ENCODE data around the gene ATF2. TPM values are rescaled to one million over a fixed set of nuclear protein-coding genes. Genes with fewer than 3 reads are reported as not detected.

ATF2 gene, protein sequence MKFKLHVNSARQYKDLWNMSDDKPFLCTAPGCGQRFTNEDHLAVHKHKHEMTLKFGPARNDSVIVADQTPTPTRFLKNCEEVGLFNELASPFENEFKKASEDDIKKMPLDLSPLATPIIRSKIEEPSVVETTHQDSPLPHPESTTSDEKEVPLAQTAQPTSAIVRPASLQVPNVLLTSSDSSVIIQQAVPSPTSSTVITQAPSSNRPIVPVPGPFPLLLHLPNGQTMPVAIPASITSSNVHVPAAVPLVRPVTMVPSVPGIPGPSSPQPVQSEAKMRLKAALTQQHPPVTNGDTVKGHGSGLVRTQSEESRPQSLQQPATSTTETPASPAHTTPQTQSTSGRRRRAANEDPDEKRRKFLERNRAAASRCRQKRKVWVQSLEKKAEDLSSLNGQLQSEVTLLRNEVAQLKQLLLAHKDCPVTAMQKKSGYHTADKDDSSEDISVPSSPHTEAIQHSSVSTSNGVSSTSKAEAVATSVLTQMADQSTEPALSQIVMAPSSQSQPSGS
- total RNA-seq, result 51.5 TPM
- long read RNA-seq, full-length matches to known transcripts, result 9 of 20 reads
- long read RNA-seq, partial matches to known transcripts, result 4 of 20 reads
- long read RNA-seq, other reads (novel, unspliced or antisense), result 7 of 20 reads

DNA sequence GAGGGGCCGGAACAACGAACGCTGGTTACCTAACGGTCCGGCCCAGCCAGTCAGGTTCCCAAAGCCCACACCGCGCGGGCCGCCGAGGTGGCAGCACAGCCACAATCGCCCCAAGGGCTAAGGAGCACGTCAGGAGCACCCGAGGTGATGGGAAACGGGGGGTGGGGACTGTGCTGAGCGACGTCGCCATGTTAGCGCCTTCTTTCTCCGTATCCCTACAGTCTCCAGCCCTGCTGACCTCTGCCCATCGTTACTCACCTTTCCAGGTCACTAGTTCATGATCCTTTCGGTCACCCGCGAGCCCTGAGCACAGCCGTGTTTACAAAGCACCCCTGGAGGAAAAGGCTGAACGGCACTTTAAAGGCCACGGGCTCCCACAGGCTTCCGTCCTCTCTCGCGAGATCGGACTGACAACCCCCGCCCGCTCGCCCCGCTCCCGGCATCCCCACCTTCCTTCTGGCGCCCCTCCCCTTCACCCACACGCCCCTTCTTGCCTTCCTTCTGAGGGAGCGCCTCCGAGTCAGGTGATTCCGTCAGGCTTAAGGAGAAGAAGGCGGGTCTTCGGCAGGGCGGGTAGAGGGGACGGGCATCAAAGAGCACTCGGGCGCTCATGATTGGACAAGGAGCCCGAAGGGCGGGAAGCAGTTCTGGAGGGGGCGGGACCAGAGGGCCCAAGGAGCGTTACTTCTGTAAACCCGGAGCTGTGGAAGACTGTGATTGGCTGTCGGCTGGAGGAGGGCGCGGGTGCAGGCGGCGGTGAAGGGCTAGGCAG, at the start of gene ATF2:
Gene ATF2, minus strand, starts transcription at position 412 of the 772 bp plus-strand sequence. CDS start 31,760 bp downstream, outside the sequence.
- DNase-seq (ENCODE audit: low spot score), result peak; percentile 97

DNA sequence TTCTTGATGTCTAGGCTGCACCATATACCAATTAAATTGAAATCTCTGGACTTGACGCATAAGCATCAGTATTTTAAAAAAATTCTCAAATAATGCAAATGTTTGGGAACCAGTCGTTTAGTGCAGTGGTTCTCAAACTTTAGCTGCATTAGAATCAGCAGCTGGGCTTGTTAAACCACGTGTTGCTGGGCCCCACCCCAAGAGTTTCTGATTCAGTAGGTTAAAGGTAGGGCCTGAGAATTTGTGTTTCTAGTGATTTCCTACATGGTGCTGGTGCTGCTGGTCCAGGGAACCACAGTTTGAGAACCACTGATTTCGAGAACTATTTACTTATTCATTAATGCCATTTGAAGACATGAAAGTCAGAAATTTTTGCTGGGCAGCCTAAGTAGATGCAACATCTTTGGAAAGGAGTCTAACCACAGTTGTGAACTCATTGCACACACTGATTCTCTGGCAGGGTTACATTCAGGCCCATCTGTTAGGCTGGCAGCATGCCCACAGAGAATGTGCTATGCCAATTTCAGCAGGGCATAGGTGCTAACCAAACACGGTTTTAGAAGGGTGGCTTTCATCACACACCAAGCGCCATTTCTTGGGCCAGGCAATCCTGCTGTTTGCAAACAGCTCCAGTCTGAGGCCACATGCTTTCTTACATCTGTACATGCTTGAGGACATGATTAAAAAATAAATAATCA, 39.9 kb upstream of the ATF2 start:
- DNase-seq (ENCODE audit: low spot score), result no peak

DNA sequence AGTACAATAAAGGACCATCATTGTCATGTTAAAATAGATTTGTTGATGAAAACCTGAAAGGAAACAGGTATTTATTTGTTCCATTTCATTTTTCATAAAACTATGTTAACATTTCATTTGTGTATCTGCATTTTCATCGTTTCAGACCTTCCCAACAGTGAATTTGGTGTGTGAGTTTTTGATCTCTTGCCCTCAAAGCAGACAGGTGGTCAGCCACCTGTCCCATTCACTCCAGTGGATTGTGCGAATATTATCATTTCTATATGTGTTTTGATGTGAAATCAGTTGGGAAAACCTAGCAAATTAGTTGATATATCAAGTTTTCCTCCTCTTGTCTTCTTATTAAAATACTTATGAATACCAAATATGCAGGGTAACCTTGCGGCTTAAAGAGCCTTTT, 38.9 kb upstream of the ATF2 start:
- no peak for DNase-seq (ENCODE audit: low spot score)

DNA sequence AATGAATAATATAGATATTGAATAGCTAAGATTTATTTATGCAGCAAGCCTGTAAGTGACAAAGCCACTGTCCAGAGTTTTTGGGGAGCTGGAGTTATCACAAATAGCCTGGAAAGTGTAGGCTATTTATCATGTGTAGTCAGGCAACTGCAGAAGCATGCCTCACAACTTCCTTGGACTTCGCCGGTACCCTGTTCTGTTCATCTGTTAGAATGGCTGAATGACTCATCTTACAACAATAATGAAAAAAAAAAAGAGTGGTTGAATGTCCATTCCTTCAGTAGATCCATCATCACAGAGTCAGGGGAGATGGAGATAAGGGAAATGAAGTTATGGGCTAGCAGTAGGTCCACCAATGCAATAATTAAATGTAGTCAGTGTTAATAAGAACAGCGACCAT, 37.5 kb upstream of the ATF2 start:
- DNase-seq (ENCODE audit: low spot score), result no peak

DNA sequence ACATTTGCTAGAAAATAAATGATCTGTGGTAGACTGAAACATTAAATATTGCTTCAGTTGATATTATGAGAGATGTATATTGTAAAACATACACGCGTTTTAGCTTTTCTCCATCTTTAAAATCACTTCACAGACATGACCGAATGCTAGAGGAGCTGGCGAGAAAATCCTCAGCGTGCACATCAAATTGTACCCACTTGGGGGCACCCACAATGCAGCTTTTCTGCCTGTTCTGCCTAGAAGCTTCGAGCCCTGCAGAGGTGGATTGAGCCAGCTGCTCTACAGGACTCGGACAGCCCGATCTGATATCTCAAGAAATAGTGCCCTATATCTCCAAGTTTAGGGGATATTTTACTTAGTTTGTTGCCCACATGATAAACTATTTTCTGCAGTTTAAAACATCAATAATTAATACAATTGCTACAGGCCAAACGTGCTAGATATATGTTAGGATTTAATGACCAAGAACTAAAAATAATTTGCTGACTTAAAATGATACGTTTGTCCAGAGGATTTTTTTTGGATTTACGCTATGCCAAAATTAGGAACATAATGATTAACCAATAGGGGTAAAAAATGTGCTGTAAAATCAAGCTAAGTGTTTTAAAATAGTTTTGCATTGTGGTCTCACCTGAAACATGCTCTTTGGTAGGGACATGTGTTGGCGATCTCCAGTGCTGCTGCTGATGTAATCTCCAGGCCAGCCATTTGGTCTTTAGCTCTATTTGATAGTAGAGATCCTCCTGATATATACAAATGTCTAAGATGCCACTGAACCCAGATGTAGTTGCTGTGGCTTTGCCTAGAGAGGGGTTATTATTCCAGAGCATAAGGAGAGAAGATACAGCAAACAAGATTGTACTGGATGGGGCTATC, 35.9 kb upstream of the ATF2 start:
- DNase-seq (ENCODE audit: low spot score), result no peak

DNA sequence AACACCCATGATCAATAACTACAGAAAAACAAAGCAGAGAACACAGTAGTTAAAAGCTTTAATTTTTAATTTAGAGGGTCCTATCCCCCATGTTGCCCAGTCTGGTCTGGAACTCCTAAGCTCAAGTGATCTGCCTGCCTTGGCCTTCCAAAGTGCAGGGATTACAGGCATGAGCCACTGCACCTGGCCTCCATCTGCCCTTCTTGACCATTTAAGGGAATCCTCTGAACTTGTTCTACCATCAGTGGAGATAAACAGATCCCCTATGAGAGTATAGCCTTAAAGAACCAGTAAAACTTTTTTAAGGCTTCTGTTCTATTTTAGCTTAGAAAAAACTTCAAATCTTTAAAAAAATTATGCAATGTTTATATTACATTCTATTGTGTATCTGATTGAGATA, 27.0 kb upstream of the ATF2 start:
- no peak for DNase-seq (ENCODE audit: low spot score)

DNA sequence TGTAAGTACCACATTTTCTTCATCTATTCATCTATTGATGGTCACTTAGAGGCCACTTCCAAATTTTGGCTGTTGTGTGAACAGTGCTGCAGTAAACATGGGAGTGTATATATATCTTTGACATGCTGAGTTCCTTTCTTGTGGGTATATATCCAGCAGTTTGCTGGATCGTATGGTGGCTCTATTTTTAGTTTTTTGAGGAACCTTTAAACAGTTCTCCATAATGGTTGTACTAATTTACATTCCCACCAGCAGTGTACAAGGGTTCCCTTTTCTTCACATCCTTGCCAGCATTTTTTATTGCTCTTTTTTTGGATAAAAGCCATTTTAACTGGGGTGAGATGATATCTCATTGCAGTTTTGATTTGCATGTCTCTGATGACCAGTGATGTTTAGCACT, 20.8 kb upstream of the ATF2 start:
- DNase-seq (ENCODE audit: low spot score), result no peak

DNA sequence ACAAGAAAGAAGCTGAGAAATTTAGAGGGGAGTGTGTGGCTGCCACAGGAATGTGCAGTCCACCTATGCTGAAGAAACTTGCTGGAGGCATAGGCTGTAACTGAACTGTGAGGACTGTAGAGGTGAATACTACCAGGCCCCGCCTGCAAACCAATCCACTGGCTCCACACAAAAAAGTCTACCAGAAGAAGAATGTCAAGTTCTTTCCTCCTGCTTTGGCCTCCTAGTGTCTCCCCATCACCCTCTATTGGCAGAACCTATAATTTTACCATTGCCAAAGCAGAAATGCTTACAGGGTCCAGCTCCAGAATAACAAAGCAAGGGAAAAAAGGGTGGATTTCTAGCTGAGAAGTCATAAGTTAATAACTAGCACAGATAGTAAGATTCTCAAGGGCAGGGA, 19.4 kb upstream of the ATF2 start:
- DNase-seq (ENCODE audit: low spot score), result no peak

DNA sequence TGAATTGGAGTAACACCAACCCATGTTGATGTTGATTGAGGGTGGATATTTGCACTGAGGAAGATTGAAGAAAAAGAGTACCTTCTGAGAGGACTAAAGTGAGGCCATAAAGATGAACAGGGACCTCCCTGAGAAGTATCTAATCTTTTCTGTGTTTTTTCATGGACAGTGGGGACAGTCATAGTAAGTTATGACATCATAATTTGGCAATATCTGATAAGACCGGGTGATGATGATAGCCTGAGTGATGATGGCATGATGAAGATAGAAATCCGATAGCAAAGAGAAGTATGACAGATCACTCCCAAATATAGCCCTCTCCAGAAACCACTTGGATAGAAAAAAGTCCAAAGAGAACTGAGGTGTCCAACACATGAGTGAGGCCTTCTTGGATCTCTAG, 15.7 kb upstream of the ATF2 start:
- no peak for DNase-seq (ENCODE audit: low spot score)

DNA sequence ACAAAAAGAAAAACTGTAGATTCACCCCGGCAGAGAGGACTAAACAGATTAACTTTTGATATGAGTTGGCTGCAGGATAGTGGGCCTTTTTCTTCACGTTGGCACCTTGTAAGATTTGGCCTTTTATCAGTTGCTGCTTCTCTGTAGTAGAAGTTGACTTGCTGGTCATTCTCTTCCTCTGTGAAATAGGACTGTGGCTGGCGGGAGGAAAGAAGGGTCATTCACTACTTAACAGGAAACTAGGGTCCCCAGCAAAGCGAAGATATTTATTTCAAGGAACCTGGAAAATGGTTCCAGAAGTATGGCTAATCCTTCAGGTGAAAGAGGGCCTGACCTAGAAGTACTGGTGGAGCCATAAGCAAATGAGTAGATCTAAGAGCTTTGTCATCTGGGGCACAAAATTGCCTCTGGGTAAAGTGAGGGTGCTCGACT, 13.9 kb upstream of the ATF2 start:
- DNase-seq (ENCODE audit: low spot score), result no peak

DNA sequence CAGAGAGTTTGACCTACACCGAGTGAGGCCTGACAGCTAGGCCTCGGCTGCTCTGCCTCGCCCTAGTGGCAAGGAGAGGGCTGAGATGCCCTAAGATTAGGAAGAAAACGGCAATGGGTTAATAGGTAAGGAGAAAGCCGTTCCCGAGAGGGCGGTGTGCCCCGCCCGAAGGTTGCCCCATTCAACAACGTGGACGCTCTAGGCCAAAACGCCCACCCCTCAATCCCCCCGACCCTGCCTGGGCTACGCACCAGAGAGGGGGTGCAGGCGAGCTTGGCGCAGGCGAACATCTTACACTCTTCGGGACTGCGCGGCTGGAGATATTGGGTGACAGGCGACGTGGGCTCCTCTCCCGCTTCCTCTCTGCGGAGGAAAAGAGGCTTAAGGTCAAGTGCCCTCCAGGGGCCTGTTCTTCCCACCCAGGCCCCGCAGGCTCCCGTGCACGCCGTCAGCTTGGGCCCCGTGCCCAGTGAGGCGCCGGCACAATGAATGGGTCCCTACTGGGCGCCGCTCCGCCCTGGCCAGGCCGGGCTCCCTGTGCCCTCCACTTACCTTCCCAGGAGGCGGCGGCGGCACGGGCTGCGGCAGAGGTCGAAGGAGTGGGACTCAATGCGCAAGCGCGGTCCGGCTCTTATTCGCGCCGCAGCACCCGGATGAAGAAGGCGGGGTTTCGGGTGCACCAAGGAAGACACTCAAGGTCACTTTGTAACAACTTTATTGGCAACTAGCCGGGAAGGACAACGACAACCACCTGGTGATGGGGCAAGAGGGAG, 13.3 kb upstream of the ATF2 start, which contains the start of gene ATP5MC3:
Gene ATP5MC3, minus strand, starts transcription at position 607 of the 773 bp plus-strand sequence. Its CDS starts 317 bp downstream, at position 290.
- DNase-seq (ENCODE audit: low spot score), result peak; percentile 97

DNA sequence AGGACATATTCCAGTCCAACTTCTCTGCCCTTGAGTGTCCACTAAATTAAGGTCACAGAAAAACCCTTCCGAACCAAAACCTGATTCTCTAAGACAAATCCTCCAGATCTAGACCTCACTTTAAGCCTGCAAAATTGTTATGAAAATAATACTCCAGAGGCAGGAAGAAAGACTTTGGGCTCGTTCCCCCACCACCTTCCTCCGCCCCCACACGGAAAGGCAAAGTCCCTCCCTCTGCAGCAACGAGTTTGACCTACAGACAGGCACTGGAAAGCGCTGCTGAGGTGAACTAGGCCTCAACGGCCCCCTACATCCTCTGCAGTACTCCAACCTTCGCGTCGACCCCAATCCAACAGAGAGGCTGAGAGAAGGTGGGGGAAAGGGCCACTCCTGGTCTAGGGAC, 12.7 kb upstream of the ATF2 start:
- DNase-seq (ENCODE audit: low spot score), result no peak

DNA sequence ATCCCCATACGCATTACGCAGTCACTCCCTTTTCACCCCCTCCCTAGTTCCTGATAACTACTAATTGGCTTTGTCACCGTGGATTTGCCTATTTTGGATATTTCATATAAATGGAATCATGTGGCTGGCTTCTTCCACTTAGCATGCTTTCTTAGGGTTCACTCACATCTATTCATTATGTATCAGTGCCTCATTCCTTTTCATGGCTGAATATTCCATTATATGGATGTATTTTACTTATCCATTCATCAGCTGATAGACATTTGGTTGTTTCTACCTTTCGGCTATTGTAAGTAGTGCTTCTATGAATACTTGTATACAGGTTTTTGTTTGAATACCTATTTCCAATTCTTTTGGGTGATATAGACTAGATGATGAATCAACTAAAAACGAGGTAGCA, 8.6 kb upstream of the ATF2 start:
- no peak for DNase-seq (ENCODE audit: low spot score)

DNA sequence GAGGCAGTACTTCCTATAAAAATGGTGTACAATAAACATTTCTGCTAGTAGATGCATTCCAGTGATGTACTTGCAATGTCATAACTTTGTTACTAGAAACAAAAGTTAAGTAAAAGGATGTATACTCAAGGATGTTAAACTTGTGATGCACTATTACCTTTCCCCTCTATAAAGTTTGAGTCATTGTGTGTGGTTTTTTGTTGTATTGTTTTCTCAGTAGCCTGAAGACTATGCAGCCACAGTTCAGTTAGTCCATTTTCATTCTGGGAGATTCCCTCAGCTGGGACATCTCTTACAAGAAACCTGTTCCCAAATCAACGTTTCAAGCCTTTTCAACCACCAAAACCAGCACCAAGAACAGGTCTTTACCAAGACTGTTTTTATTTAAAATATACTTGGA, 7.9 kb upstream of the ATF2 start:
- no peak for DNase-seq (ENCODE audit: low spot score)

DNA sequence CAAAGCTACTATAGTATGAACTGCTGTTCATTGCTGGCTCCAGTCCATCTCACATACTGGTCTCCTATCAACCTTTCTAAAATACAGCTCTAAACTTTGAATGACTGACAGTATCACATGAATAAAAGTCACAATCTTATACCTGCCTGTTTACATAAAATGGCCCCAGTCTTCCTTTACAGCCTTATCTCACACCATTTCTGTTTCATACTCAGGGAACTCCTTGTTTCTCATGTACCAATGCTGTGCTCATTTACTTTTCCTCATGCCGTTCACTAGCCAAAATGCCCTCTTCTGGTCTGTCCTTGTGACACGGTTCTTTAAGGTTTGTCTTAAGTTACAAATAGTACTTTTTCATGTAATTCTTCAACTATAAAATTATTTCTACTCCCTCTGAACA, 7.3 kb upstream of the ATF2 start:
- no peak for DNase-seq (ENCODE audit: low spot score)

DNA sequence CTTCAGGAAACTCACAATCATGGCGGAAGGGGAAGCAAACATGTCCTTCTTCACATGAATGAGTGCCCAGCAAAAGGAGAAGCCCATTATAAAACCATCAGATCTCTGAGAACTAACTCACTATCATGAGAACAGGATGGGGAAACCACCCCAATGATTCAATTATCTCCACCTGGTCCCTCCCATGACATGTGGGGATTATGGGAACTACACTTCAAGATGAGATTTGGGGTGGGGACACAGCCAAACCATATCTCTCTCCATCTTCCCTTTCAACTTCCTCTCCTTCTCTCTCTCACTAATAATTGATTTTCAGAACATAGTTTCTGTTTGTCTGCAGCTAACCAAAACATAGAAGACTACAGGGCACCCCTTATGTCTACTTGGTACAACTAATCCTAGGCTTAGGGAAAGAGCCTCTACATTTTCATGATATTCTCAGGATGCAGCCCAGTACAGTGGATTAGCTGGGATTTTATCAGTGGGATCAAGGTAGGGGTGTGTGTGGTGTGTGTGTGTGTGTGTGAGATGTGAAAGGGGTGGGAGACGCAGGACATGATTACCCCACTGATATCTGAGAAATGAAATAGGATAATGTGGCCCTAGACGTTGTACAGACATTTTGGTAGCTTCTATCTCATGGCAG, 2.8 kb upstream of the ATF2 start:
- DNase-seq (ENCODE audit: low spot score), result no peak

DNA sequence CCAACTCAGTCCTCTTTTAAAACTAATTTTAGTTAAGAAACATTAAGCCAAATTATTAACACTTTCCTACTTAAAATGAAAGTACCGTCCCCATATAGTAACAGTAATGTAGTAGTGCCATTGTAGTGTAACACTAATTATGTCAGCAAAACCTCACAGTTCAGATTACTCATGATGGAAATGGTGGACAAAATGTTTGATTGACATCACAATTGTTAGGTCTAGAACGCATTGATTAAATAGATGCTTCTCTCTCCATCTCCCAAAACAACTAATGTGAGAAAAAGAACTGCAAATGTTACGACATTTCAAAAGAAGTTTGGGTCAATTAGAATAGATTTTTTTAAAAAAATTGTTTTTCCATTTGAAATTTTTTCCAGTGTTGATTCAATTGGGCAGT, 1.2 kb upstream of the ATF2 start:
- no peak for DNase-seq (ENCODE audit: low spot score)

DNA sequence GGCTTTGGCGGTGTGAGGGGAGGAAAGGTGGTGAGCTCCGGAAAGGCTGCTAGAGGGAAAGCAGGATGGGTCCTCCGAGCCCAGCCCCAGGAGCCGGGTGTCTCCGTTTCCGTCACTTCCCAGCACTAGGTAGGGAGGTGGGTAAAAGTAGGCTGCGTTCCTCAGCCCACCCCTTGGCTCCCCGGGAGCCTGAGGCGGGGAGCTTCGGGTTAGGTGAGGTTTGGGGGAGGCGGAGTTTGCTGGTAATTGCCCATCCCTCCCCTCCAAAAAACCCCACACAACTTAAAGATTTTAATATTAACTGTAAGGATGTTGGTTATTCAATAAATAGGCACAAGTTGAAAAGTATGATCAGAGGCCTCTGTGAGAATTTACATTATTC, 552 bp upstream of the ATF2 start:
- no peak for DNase-seq (ENCODE audit: low spot score)

Data from mesenteric fat pad (tissue), 1 donor.